ENCODE results near the gene HCLS1. TPM values are rescaled to one million over a fixed set of nuclear protein-coding genes. Genes with fewer than 3 reads are reported as not detected.

HCLS1 gene, protein sequence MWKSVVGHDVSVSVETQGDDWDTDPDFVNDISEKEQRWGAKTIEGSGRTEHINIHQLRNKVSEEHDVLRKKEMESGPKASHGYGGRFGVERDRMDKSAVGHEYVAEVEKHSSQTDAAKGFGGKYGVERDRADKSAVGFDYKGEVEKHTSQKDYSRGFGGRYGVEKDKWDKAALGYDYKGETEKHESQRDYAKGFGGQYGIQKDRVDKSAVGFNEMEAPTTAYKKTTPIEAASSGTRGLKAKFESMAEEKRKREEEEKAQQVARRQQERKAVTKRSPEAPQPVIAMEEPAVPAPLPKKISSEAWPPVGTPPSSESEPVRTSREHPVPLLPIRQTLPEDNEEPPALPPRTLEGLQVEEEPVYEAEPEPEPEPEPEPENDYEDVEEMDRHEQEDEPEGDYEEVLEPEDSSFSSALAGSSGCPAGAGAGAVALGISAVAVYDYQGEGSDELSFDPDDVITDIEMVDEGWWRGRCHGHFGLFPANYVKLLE
- polyA plus RNA-seq (0.03 to 0.42 TPM (median 0.10 TPM) in 3 replicates), polyA minus RNA-seq (0.58 to 1.3 TPM in 2 of 3 replicates, not detected in the other)
- not detected for polyA plus RNA-seq (2011; ENCODE audit: low read depth)
- 0.04 and 0.06 TPM in 2 replicates for polyA plus RNA-seq (2011; cell fraction: cytosol; rRNA removed)
- polyA plus RNA-seq (2011; cell fraction: nucleus; rRNA removed), result 1.3 and 1.8 TPM in 2 replicates
- polyA plus RNA-seq (2012; ENCODE audit: low replicate concordance), result 0.31 TPM in 1 of 2 replicates, not detected in the other
- polyA minus RNA-seq (2011; cell fraction: cytosol; rRNA and poly(A)+ RNA removed), result not detected
- 1.7 and 6.7 TPM in 2 replicates for polyA minus RNA-seq (2011; cell fraction: nucleus; rRNA and poly(A)+ RNA removed)

DNA sequence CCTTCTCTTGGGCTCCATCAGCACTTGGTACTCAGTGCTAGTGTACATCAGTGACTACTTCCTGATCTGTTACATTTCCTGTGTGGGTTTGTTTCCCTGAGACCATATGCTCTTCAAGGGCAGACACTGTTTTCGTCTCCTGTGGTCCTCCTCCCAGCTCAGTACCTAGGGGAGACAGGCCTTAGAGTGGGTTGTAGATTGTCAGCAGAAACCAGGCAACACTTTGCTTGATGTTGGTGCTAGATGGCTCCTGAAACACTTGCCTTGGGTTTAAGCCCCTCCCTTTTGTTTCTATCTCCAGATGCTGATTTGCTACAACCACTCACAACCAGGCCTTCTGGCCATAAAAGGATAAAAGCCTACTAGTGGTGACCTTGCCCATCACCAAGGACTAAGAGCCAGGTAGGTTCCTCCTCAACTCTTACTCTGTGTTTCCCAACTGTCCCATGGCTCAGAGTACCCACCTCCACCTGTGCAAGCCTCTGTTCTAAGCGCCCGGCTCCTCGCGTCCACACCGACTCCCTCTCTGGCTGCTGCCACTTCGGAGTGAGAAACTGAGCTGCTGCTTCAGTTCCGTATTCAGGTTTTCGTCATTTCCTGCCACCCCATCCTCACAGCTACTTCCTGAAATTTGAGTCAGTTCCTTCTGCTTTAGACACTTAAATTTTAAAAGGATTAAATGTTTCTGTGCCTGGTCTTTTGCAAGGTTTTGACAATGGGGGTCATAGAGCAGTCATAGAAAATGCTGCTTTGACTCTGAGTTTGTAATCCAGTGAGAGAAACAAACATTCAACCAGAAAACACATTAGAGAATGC lies at the start of gene HCLS1:
Gene HCLS1 (minus strand): TSS at position 548 of the 816 bp plus-strand sequence. CDS start 2,556 bp downstream, outside the sequence.
- TF ChIP-seq, protein P1, sequence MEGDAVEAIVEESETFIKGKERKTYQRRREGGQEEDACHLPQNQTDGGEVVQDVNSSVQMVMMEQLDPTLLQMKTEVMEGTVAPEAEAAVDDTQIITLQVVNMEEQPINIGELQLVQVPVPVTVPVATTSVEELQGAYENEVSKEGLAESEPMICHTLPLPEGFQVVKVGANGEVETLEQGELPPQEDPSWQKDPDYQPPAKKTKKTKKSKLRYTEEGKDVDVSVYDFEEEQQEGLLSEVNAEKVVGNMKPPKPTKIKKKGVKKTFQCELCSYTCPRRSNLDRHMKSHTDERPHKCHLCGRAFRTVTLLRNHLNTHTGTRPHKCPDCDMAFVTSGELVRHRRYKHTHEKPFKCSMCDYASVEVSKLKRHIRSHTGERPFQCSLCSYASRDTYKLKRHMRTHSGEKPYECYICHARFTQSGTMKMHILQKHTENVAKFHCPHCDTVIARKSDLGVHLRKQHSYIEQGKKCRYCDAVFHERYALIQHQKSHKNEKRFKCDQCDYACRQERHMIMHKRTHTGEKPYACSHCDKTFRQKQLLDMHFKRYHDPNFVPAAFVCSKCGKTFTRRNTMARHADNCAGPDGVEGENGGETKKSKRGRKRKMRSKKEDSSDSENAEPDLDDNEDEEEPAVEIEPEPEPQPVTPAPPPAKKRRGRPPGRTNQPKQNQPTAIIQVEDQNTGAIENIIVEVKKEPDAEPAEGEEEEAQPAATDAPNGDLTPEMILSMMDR (optimal IDR thresholded peaks at IDR 0.05 in 1 of 3, IDR thresholded peaks at IDR 0.05 in 1 of 3, conservative IDR thresholded peaks at IDR 0.05 in 1 of 3; ENCODE audit: extremely low read depth in 1 of 3, insufficient read depth in 2 of 3, low read length in 3 of 3), result no peak
- no peak for TF ChIP-seq EZH2 (IDR thresholded peaks at IDR 0.05; ENCODE audit: low read length)
- no peak within 1 kb of the TSS for H2AFZ ChIP-seq (ENCODE audit: control insufficient read depth, low read length)
- peaks cover 11 to 12% of the 10 kb centered on the region in 2 experiments for H3K36me3 ChIP-seq (ENCODE audit: control insufficient read depth in 2 of 2, extremely low read depth in 1 of 2, insufficient read depth in 2 of 2, low read length in 2 of 2)
- H3K9me3 ChIP-seq (ENCODE audit: control insufficient read depth, low read depth, low read length), result no peaks in the 10 kb centered on the region
- FAIRE-seq, result no peak
- H3K27ac ChIP-seq (ENCODE audit: control insufficient read depth, insufficient read depth, low read length), result no peak within 1 kb of the TSS
- dilution Hi-C loops (cut with MboI; ENCODE audit: extremely low pct_ligation_motif_present, low sequenced_read_pairs), result no loop called here
- no peak within 1 kb of the TSS for H3K4me3 ChIP-seq (ENCODE audit: control insufficient read depth in 2 of 3, extremely low read depth in 1 of 3, insufficient read depth in 2 of 3, low read depth in 1 of 3, low read length in 3 of 3)
- peaks cover 10% of the 10 kb centered on the region for H3K4me1 ChIP-seq (ENCODE audit: control insufficient read depth, extremely low read depth, insufficient read depth, low read length)
- DNase-seq (ENCODE audit: low read depth, low spot score), result no peak
- no peaks in the 10 kb centered on the region for H3K79me2 ChIP-seq (ENCODE audit: control insufficient read depth, insufficient read depth, low read length)
- H3K27me3 ChIP-seq (ENCODE audit: control insufficient read depth, extremely low read depth, insufficient read depth, low read length), result no peaks in the 10 kb centered on the region
- H3K9me1 ChIP-seq (ENCODE audit: control insufficient read depth, extremely low read depth, insufficient read depth, low read length), result no peaks in the 10 kb centered on the region
- no peak within 1 kb of the TSS for H3K9ac ChIP-seq (ENCODE audit: control insufficient read depth, extremely low read depth, insufficient read depth, low read length)
- no peaks in the 10 kb centered on the region for H4K20me1 ChIP-seq (ENCODE audit: control insufficient read depth, extremely low read depth, insufficient read depth, low read length)
- H3K4me2 ChIP-seq (ENCODE audit: control insufficient read depth, extremely low read depth, insufficient read depth, low read depth, low read length), result no peak within 1 kb of the TSS

DNA sequence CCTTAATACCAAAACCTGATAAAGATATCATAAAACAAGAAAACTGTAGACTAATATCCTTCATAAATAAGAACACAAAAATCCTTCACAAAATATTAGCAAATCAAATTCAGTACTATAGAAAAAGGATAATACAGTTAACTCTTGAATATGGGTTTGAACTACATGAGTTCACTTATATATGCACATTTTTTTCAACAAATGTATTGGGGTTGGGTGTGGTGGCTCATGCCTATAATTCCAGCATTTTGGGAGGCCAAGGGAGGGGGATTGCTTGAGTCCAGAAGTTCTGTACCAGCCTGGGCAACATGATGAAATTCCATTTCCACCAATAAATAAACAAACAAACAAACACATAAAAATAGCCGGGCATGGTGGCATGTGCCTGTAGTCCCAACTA lies 49.6 kb upstream of the HCLS1 start:
- no peaks in the 10 kb centered on the region for H3K9me1 ChIP-seq (ENCODE audit: control insufficient read depth, extremely low read depth, insufficient read depth, low read length)
- no peak for TF ChIP-seq EZH2 (IDR thresholded peaks at IDR 0.05; ENCODE audit: low read length)
- TF ChIP-seq, protein P1 (optimal IDR thresholded peaks at IDR 0.05 in 1 of 3, IDR thresholded peaks at IDR 0.05 in 1 of 3, conservative IDR thresholded peaks at IDR 0.05 in 1 of 3; ENCODE audit: extremely low read depth in 1 of 3, insufficient read depth in 2 of 3, low read length in 3 of 3), result no peak
- H3K9ac ChIP-seq (ENCODE audit: control insufficient read depth, extremely low read depth, insufficient read depth, low read length), result no peak overlapping the region
- H3K27me3 ChIP-seq (ENCODE audit: control insufficient read depth, extremely low read depth, insufficient read depth, low read length), result no peaks in the 10 kb centered on the region
- no peak overlapping the region for H3K4me3 ChIP-seq (ENCODE audit: control insufficient read depth in 2 of 3, extremely low read depth in 1 of 3, insufficient read depth in 2 of 3, low read depth in 1 of 3, low read length in 3 of 3)
- no peaks in the 10 kb centered on the region for H3K9me3 ChIP-seq (ENCODE audit: control insufficient read depth, low read depth, low read length)
- no peak for DNase-seq (ENCODE audit: low read depth, low spot score)
- H3K79me2 ChIP-seq (ENCODE audit: control insufficient read depth, insufficient read depth, low read length), result no peaks in the 10 kb centered on the region
- no peak overlapping the region for H2AFZ ChIP-seq (ENCODE audit: control insufficient read depth, low read length)
- dilution Hi-C loops (cut with MboI; ENCODE audit: extremely low pct_ligation_motif_present, low sequenced_read_pairs), result no loop called here
- FAIRE-seq, result no peak
- H3K4me2 ChIP-seq (ENCODE audit: control insufficient read depth, extremely low read depth, insufficient read depth, low read depth, low read length), result no peak overlapping the region
- H3K4me1 ChIP-seq (ENCODE audit: control insufficient read depth, extremely low read depth, insufficient read depth, low read length), result no peaks in the 10 kb centered on the region
- H3K27ac ChIP-seq (ENCODE audit: control insufficient read depth, insufficient read depth, low read length), result no peak overlapping the region
- H4K20me1 ChIP-seq (ENCODE audit: control insufficient read depth, extremely low read depth, insufficient read depth, low read length), result no peaks in the 10 kb centered on the region
- peaks cover 5 to 10% of the 10 kb centered on the region in 2 experiments for H3K36me3 ChIP-seq (ENCODE audit: control insufficient read depth in 2 of 2, extremely low read depth in 1 of 2, insufficient read depth in 2 of 2, low read length in 2 of 2)

Data from keratinocyte (primary cell).